22Rv1 (cell line): Measurements from ENCODE around the gene NCS1.

Experiments used
- ZFX ChIP-seq: fragments of 450-650 bp; IDR thresholded peaks from 2 replicates; pipeline ENCODE4 v1.6.1; 2017; ENCODE audit warnings: antibody characterized with exemption, borderline replicate concordance
- TF ChIP-seq, protein P1 (sequence below): fragments of 450-650 bp; IDR thresholded peaks from 2 replicates; pipeline ENCODE4 v1.5.1; 2017; ENCODE audit warnings: mild to moderate bottlenecking

DNA sequence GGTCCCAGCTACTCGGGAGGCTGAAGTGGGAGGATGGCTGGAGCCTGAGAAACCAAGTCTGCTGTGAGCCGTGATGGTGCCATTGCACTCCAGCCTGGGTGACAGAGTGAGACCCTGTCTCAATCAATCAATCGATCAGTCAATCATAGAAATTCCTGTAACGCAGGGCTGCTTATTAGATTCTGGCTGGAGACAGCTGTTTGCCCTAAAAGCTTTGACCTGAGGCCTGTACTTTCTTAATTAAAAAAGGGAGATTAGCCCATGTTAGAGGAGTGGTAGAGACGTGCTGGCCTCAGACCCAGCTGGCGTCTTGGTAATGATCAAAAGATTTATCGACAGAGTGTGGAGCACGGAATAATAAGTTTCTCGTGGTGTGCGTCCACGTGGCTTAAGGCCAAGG lies 52.9 kb downstream of the NCS1 start:
- TF ChIP-seq, protein P1, sequence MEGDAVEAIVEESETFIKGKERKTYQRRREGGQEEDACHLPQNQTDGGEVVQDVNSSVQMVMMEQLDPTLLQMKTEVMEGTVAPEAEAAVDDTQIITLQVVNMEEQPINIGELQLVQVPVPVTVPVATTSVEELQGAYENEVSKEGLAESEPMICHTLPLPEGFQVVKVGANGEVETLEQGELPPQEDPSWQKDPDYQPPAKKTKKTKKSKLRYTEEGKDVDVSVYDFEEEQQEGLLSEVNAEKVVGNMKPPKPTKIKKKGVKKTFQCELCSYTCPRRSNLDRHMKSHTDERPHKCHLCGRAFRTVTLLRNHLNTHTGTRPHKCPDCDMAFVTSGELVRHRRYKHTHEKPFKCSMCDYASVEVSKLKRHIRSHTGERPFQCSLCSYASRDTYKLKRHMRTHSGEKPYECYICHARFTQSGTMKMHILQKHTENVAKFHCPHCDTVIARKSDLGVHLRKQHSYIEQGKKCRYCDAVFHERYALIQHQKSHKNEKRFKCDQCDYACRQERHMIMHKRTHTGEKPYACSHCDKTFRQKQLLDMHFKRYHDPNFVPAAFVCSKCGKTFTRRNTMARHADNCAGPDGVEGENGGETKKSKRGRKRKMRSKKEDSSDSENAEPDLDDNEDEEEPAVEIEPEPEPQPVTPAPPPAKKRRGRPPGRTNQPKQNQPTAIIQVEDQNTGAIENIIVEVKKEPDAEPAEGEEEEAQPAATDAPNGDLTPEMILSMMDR, result no peak
- no peak for TF ChIP-seq ZFX
